Fibroblast of lung (primary cell): ENCODE data around the gene SLC6A17. TPM values are rescaled to one million over a fixed set of nuclear protein-coding genes. Genes with fewer than 3 reads are reported as not detected.

ENCODE experiments used
- DNase-seq, 2 donors: peaks; one replicate each; pipeline versions ENCODE4 v3.0.0 to v3.0.0-alpha.2; 2010; ENCODE audit warnings: low read depth in 2 of 2
- H2AFZ ChIP-seq: 2 replicates; pipeline ENCODE4 v1.5.1; 2012; ENCODE audit warnings: low read length, control low read depth, inconsistent platforms
- H3K27ac ChIP-seq: 2 replicates; pipeline ENCODE4 v1.5.1; 2011; ENCODE audit warnings: low read length, control low read depth; ENCODE audit not compliant: insufficient read depth
- H3K27me3 ChIP-seq: 2 replicates; pipeline ENCODE4 v1.5.1; 2011; ENCODE audit warnings: mild to moderate bottlenecking, low read length; ENCODE audit not compliant: control insufficient read depth, insufficient read depth
- H3K36me3 ChIP-seq: 2 replicates; pipeline ENCODE4 v1.5.1; 2011; ENCODE audit warnings: low read length; ENCODE audit not compliant: control insufficient read depth, insufficient read depth
- H3K4me1 ChIP-seq: 2 replicates; pipeline ENCODE4 v1.5.1; 2011; ENCODE audit warnings: low read length; ENCODE audit not compliant: control insufficient read depth, insufficient read depth; ENCODE audit errors: extremely low read depth
- H3K4me2 ChIP-seq: 2 replicates; pipeline ENCODE4 v1.5.1; 2011; ENCODE audit warnings: low read length, control low read depth; ENCODE audit not compliant: insufficient read depth; ENCODE audit errors: extremely low read depth
- H3K4me3 ChIP-seq, 4 experiments: fragments of 200-600 bp in 1 of 4; sonication (generic) in 1 of 4; replicated peaks in 1 of 4; 2 replicates each; pipeline ENCODE4 v1.5.1; 2011 to 2016; ENCODE audit warnings: low read length in 4 of 4, low read depth in 3 of 4, mild to moderate bottlenecking in 3 of 4, control low read depth in 2 of 4, inconsistent platforms in 1 of 4, mixed read lengths in 1 of 4; ENCODE audit not compliant: insufficient read depth in 1 of 4; ENCODE audit errors: control extremely low read depth in 1 of 4
- H3K79me2 ChIP-seq: 2 replicates; pipeline ENCODE4 v1.5.1; 2012; ENCODE audit warnings: mild to moderate bottlenecking, low read length, inconsistent platforms; ENCODE audit not compliant: control insufficient read depth, insufficient read depth
- H3K9ac ChIP-seq: 2 replicates; pipeline ENCODE4 v1.5.1; 2011; ENCODE audit warnings: mild to moderate bottlenecking, low read length, control low read depth; ENCODE audit not compliant: insufficient read depth
- H3K9me3 ChIP-seq: 2 replicates; pipeline ENCODE4 v1.5.1; 2012; ENCODE audit warnings: low read depth, low read length; ENCODE audit not compliant: control insufficient read depth, insufficient read depth
- H4K20me1 ChIP-seq: 2 replicates; pipeline ENCODE4 v1.5.1; 2011; ENCODE audit warnings: low read length; ENCODE audit not compliant: control insufficient read depth, insufficient read depth; ENCODE audit errors: extremely low read depth
- EZH2 ChIP-seq: IDR thresholded peaks from 2 replicates; pipeline ENCODE4 v1.5.1; 2012; ENCODE audit warnings: low read length, control low read depth, mild to moderate bottlenecking; ENCODE audit errors: missing control alignments
- polyA plus RNA-seq, 2 donors: library from polyadenylated mRNA; depleted of rRNA in 1 of 2; stranded (reverse) in 1 of 2; unstranded in 1 of 2; fragments of >200 nt; gene quantifications; 2 replicates each; pipeline ENCODE4 v1.2.1, GENCODE V29; 2011 to 2012; ENCODE audit warnings: missing spikeins in 1 of 2
- total RNA-seq: library from RNA; depleted of rRNA; stranded (reverse); fragments of >200 nt; gene quantifications from 2 replicates; pipeline ENCODE4 v1.2.1, GENCODE V29; 2014
- TF ChIP-seq, protein P1 (sequence below), 2 donors: IDR thresholded peaks in 1 of 2; conservative IDR thresholded peaks in 1 of 2; 1 replicate in 1 of 2; 2 replicates in 1 of 2; pipeline ENCODE4 v1.5.1; 2011 to 2012; ENCODE audit warnings: low read length in 2 of 2, control low read depth in 1 of 2, inconsistent platforms in 1 of 2, low read depth in 1 of 2, mild to moderate bottlenecking in 1 of 2

SLC6A17 gene
- total and polyA plus RNA-seq, 2 donors (not counting 1 experiment from before 2014, with no cell fraction given), result under 0.01 to 0.14 TPM

- Histone ChIP-seq H3K4me3 (no peak overlapping the region), H3K27me3 (no peaks in the 10 kb centered on the region), H3K4me1 (no peaks in the 10 kb centered on the region), H3K36me3 (no peaks in the 10 kb centered on the region), H3K9me3 (no peaks in the 10 kb centered on the region), H3K9ac (no peak overlapping the region), H3K4me2 (no peak overlapping the region), H3K79me2 (no peaks in the 10 kb centered on the region), H4K20me1 (no peaks in the 10 kb centered on the region), H3K27ac (no peak overlapping the region), H2AFZ (no peak overlapping the region)
- TF ChIP-seq, protein P1, sequence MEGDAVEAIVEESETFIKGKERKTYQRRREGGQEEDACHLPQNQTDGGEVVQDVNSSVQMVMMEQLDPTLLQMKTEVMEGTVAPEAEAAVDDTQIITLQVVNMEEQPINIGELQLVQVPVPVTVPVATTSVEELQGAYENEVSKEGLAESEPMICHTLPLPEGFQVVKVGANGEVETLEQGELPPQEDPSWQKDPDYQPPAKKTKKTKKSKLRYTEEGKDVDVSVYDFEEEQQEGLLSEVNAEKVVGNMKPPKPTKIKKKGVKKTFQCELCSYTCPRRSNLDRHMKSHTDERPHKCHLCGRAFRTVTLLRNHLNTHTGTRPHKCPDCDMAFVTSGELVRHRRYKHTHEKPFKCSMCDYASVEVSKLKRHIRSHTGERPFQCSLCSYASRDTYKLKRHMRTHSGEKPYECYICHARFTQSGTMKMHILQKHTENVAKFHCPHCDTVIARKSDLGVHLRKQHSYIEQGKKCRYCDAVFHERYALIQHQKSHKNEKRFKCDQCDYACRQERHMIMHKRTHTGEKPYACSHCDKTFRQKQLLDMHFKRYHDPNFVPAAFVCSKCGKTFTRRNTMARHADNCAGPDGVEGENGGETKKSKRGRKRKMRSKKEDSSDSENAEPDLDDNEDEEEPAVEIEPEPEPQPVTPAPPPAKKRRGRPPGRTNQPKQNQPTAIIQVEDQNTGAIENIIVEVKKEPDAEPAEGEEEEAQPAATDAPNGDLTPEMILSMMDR (conservative IDR thresholded peaks at IDR 0.05 in 1 of 2, IDR thresholded peaks at IDR 0.05 in 1 of 2; ENCODE audit: low read depth in 1 of 2, low read length in 2 of 2), result no peak
- no peak for TF ChIP-seq EZH2
- no peak for DNase-seq
These were observed 74.9 kb downstream of the SLC6A17 start for GRCh38 chr1:110225212-110225611.

DNA sequence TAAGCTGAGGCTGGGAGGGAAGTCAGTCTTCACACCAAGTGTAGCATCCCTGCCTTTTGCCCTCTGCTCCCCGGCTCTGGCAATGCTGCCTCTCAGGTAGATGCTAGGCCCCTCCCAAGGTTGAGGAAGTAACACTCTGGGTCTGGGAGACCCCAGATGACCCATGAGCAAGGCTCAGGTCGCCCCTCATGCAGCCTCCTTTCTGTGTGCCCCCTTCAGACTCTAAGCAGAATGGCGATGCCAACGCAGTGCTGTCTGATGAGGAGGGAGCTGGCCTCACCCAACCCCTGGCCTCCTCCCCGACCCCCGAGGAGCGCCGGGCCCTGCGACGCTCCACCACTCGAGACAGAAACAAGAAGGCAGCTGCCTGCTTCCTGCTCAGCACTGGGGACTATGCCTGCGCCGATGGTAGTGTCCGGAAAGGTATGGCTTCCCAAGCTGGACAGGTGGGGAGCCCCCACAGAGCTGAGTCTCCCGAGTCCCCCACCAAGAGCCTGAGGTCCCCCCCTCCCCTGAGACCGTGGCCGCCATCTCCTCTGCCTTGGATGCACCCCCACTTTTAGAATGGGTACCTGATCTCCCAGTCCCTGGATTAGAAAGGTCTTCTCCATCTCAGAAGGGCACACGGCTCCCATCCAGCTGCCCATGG, 75.6 kb downstream of the SLC6A17 start:
- Histone ChIP-seq H3K79me2 (no peaks in the 10 kb centered on the region), H2AFZ (no peak overlapping the region), H3K9ac (no peak overlapping the region), H3K9me3 (no peaks in the 10 kb centered on the region), H3K27me3 (no peaks in the 10 kb centered on the region), H3K36me3 (no peaks in the 10 kb centered on the region), H3K4me2 (no peak overlapping the region), H4K20me1 (no peaks in the 10 kb centered on the region), H3K27ac (no peak overlapping the region), H3K4me1 (no peaks in the 10 kb centered on the region), H3K4me3 (no peak overlapping the region)
- TF ChIP-seq, protein P1 (conservative IDR thresholded peaks at IDR 0.05 in 1 of 2, IDR thresholded peaks at IDR 0.05 in 1 of 2; ENCODE audit: low read depth in 1 of 2, low read length in 2 of 2), result no peak
- TF ChIP-seq EZH2, result no peak
- DNase-seq, result no peak

- TF ChIP-seq, protein P1 (conservative IDR thresholded peaks at IDR 0.05 in 1 of 2, IDR thresholded peaks at IDR 0.05 in 1 of 2; ENCODE audit: low read depth in 1 of 2, low read length in 2 of 2), result no peak
- TF ChIP-seq EZH2, result no peak
- no peak for DNase-seq
These were observed 77.5 kb downstream of the SLC6A17 start for GRCh38 chr1:110227774-110228173.

More at GRCh38 chr1:110227774-110228173, 77.5 kb downstream of the SLC6A17 start:
- H3K9ac ChIP-seq, result no peak overlapping the region
- no peak overlapping the region for H3K27ac ChIP-seq
- no peaks in the 10 kb centered on the region for H3K36me3 ChIP-seq
- no peak overlapping the region for H3K4me3 ChIP-seq
- no peaks in the 10 kb centered on the region for H3K79me2 ChIP-seq
- no peaks in the 10 kb centered on the region for H4K20me1 ChIP-seq
- no peak overlapping the region for H3K4me2 ChIP-seq
- no peaks in the 10 kb centered on the region for H3K9me3 ChIP-seq
- H2AFZ ChIP-seq, result no peak overlapping the region
- no peaks in the 10 kb centered on the region for H3K4me1 ChIP-seq
- no peaks in the 10 kb centered on the region for H3K27me3 ChIP-seq
